CD14-positive monocyte (primary cell): ENCODE measurements around the gene NRM. TPM values are rescaled to one million over a fixed set of nuclear protein-coding genes. Genes with fewer than 3 reads are reported as not detected.

Experiments used
- DNase-seq, 3 donors: peaks; one replicate each; pipeline ENCODE4 v3.0.0-alpha.2; 2011 to 2022
- H2AFZ ChIP-seq: 2 replicates; pipeline ENCODE4 v1.6.0; 2012; ENCODE audit warnings: mild to moderate bottlenecking, low read depth, low read length, inconsistent platforms; ENCODE audit not compliant: insufficient read depth, poor library complexity, severe bottlenecking
- H3K27ac ChIP-seq, 2 donors: 1 replicate in 1 of 2; 2 replicates in 1 of 2; pipeline ENCODE4 v1.5.1; 2012 to 2013; ENCODE audit warnings: low read length in 2 of 2, control low read depth in 1 of 2, inconsistent platforms in 1 of 2, low read depth in 1 of 2, mild to moderate bottlenecking in 1 of 2
- H3K27me3 ChIP-seq, 2 donors: one replicate each; pipeline versions ENCODE4 v1.6.0 to v1.6.1; 2011 to 2013; ENCODE audit warnings: low read length in 2 of 2; ENCODE audit not compliant: control insufficient read depth in 2 of 2, insufficient read depth in 2 of 2
- H3K36me3 ChIP-seq, 2 donors: replicated peaks in 1 of 2; 1 replicate in 1 of 2; 2 replicates in 1 of 2; pipeline versions ENCODE4 v1.5.1 to v1.6.1; 2012 to 2013; ENCODE audit warnings: low read length in 2 of 2, control low read depth in 1 of 2, inconsistent platforms in 1 of 2, mild to moderate bottlenecking in 1 of 2; ENCODE audit not compliant: insufficient read depth in 2 of 2, control insufficient read depth in 1 of 2
- H3K4me1 ChIP-seq, 2 donors: 1 replicate in 1 of 2; 2 replicates in 1 of 2; pipeline versions ENCODE4 v1.5.1 to v1.6.1; 2012 to 2013; ENCODE audit warnings: low read length in 2 of 2, control low read depth in 1 of 2, inconsistent platforms in 1 of 2, mild to moderate bottlenecking in 1 of 2, moderate library complexity in 1 of 2; ENCODE audit not compliant: insufficient read depth in 2 of 2, control insufficient read depth in 1 of 2
- H3K4me2 ChIP-seq: replicated peaks from 2 replicates; pipeline ENCODE3; 2012; ENCODE audit warnings: low read length, moderate library complexity, mild to moderate bottlenecking; ENCODE audit not compliant: poor library complexity, severe bottlenecking; ENCODE audit errors: extremely low read depth
- H3K4me3 ChIP-seq, 3 experiments: fragments of 200-600 bp in 1 of 3; sonication (generic) in 1 of 3; replicated peaks in 1 of 3; 1 replicate in 2 of 3; 2 replicates in 1 of 3; pipeline ENCODE4 v1.5.1; 2011 to 2013; ENCODE audit warnings: low read length in 3 of 3, mild to moderate bottlenecking in 3 of 3, control low read depth in 2 of 3, low read depth in 2 of 3, inconsistent platforms in 1 of 3, moderate library complexity in 1 of 3
- H3K79me2 ChIP-seq: 2 replicates; pipeline ENCODE4 v1.6.0; 2012; ENCODE audit warnings: mild to moderate bottlenecking, control low read depth, inconsistent platforms, low read length, moderate library complexity; ENCODE audit not compliant: insufficient read depth
- H3K9ac ChIP-seq: 2 replicates; pipeline ENCODE4 v1.6.0; 2017; ENCODE audit warnings: low read length, mild to moderate bottlenecking; ENCODE audit not compliant: insufficient read depth, poor library complexity, severe bottlenecking
- H3K9me3 ChIP-seq, 2 donors: replicated peaks in 1 of 2; 1 replicate in 1 of 2; 2 replicates in 1 of 2; pipeline versions ENCODE4 v1.5.1 to v1.6.1; 2012 to 2013; ENCODE audit warnings: low read length in 2 of 2, control low read depth in 1 of 2; ENCODE audit not compliant: control insufficient read depth in 1 of 2, insufficient read depth in 1 of 2
- H4K20me1 ChIP-seq: 2 replicates; pipeline ENCODE4 v1.6.0; 2012; ENCODE audit warnings: mild to moderate bottlenecking, low read length, control low read depth, moderate library complexity; ENCODE audit not compliant: insufficient read depth
- H3K27ac Mint-ChIP-seq, 7 donors: one replicate each; pipeline ENCODE4 v1.8.0; 2020; ENCODE audit warnings: mild to moderate bottlenecking in 7 of 7, mixed read lengths in 7 of 7, moderate library complexity in 6 of 7, inconsistent platforms in 2 of 7
- H3K27me3 Mint-ChIP-seq, 3 donors: one replicate each; pipeline ENCODE4 v1.8.0; 2021 to 2022; ENCODE audit warnings: low read depth in 3 of 3, mild to moderate bottlenecking in 3 of 3, mixed read lengths in 3 of 3, moderate library complexity in 3 of 3, inconsistent platforms in 1 of 3
- H3K36me3 Mint-ChIP-seq, 2 donors: one replicate each; pipeline ENCODE4 v1.8.0; 2020; ENCODE audit warnings: mixed read lengths in 2 of 2, inconsistent platforms in 1 of 2, mild to moderate bottlenecking in 1 of 2
- H3K4me1 Mint-ChIP-seq: one replicate; pipeline ENCODE4 v1.8.0; 2020; ENCODE audit warnings: mild to moderate bottlenecking, mixed read lengths
- H3K4me3 Mint-ChIP-seq, 2 donors: one replicate each; pipeline ENCODE4 v1.8.0; 2020; ENCODE audit warnings: mild to moderate bottlenecking in 2 of 2, mixed read lengths in 2 of 2, moderate library complexity in 1 of 2
- H3K9me3 Mint-ChIP-seq, 7 donors: one replicate each; pipeline ENCODE4 v1.8.0; 2020 to 2022; ENCODE audit warnings: mixed read lengths in 7 of 7, mild to moderate bottlenecking in 6 of 7, moderate library complexity in 6 of 7, inconsistent platforms in 2 of 7
- WGBS: methylation state at CpG from one replicate; pipeline ENCODE4 v1.1.5; 2013; ENCODE audit warnings: missing lambda C conversion rate; ENCODE audit not compliant: insufficient coverage; 5-methylcytosine and 5-hydroxymethylcytosine counted together
- intact Hi-C, 2 donors: fragments of 100-400 bp; cut with micrococcal nuclease; formaldehyde crosslinking; loops; one replicate each; pipeline versions ENCODE4 v1.15.0 to v1.15.1; 2023
- polyA plus RNA-seq, 3 donors: library from polyadenylated mRNA; depleted of rRNA in 1 of 3; unstranded in 2 of 3; stranded (reverse) in 1 of 3; fragments of 300-500 nt in 2 of 3; fragments of >200 nt in 1 of 3; fragmentation: Illumina TruSeq in 2 of 3; gene quantifications; 1 replicate in 2 of 3; 2 replicates in 1 of 3; pipeline ENCODE4 v1.2.3, GENCODE V29; 2012 to 2021
- TF ChIP-seq, protein P1 (sequence below): fragments of 200-600 bp; IDR thresholded peaks from one replicate; pipeline ENCODE4 v1.8.0; 2022; ENCODE audit warnings: antibody characterized with exemption, mild to moderate bottlenecking

The NRM gene
- polyA plus RNA-seq, 3 donors: 25.9 to 36.0 (median 35.0) TPM

DNA sequence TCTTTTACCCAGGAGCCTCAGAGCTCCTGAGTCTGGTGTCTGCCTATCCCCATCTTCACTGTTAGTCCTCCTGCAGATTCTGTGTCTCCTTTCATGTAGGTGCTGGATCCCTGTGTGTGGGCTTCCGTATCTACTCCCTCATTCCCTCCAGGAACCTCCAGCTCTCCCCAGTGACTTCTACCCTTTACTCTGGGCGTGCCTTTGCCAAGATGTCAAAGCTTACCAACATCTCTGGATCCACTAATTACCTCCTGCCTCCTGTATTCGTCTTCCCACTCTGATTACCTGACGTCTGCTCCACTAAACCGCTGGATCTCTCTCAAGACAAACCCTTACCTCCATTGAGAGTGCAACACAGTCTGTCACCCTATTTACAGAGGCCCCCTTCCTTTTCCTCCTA lies 46.0 kb downstream of the NRM start:
- H3K36me3 Mint-ChIP-seq: peaks cover 22 to 24% of the 10 kb centered on the region in 2 donors
- Histone ChIP-seq H3K4me3 (peak overlapping the region in 1 of 3 experiments; percentile 11), H3K27ac (peak overlapping the region; percentile 5 to 39), H3K4me2 (peak overlapping the region; percentile 33), H3K9me3 (no peaks in the 10 kb centered on the region), H4K20me1 (peaks cover 20% of the 10 kb centered on the region), H3K36me3 (peaks cover 3 to 24% of the 10 kb centered on the region in 2 donors), H3K4me1 (peaks cover 43 to 52% of the 10 kb centered on the region in 2 donors), H3K9ac (no peak overlapping the region), H3K79me2 (peaks cover 38% of the 10 kb centered on the region), H3K27me3 (no peaks in the 10 kb centered on the region), H2AFZ (peak overlapping the region; percentile 7)
- 54% methylated on average over 5 of the region's 5 CpGs for WGBS
- TF ChIP-seq, protein P1, sequence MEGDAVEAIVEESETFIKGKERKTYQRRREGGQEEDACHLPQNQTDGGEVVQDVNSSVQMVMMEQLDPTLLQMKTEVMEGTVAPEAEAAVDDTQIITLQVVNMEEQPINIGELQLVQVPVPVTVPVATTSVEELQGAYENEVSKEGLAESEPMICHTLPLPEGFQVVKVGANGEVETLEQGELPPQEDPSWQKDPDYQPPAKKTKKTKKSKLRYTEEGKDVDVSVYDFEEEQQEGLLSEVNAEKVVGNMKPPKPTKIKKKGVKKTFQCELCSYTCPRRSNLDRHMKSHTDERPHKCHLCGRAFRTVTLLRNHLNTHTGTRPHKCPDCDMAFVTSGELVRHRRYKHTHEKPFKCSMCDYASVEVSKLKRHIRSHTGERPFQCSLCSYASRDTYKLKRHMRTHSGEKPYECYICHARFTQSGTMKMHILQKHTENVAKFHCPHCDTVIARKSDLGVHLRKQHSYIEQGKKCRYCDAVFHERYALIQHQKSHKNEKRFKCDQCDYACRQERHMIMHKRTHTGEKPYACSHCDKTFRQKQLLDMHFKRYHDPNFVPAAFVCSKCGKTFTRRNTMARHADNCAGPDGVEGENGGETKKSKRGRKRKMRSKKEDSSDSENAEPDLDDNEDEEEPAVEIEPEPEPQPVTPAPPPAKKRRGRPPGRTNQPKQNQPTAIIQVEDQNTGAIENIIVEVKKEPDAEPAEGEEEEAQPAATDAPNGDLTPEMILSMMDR: no peak
- H3K4me3 Mint-ChIP-seq: peak overlapping the region; percentile 14 to 61
- H3K9me3 Mint-ChIP-seq: no peaks in the 10 kb centered on the region
- intact Hi-C loops: no loop called here
- peak overlapping the region; percentile 3 to 86 (median 73) for H3K27ac Mint-ChIP-seq
- H3K4me1 Mint-ChIP-seq: peaks cover 51% of the 10 kb centered on the region
- peaks cover 0 to 1% (median 0%) of the 10 kb centered on the region in 3 donors for H3K27me3 Mint-ChIP-seq
- DNase-seq: peak in 2 of 3 donors; percentile 21 to 33

DNA sequence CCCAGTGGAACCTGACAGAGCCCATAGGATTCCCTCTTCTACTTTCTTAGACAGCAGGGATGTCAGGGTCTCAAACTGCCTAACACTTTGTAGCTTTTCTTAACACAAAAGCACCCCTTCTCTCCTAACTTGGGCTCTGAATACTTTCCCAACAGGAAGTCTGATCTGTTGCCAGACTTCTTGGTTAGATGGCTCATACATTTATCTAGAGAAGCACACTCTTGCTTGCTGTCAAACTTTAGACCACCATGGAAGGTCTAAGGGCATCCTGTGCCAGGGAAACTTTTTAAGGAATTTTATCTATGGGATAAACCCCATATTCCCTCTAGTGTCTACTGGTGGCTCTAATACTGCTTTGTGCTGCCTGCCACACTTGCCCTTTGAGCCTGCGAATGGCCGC lies 47.1 kb downstream of the NRM start:
- H3K4me1 ChIP-seq: peaks cover 43 to 52% of the 10 kb centered on the region in 2 donors
- no peak overlapping the region for H3K9ac ChIP-seq
- H3K9me3 ChIP-seq: no peaks in the 10 kb centered on the region
- H3K79me2 ChIP-seq: peaks cover 29% of the 10 kb centered on the region
- no peak overlapping the region for H3K4me3 ChIP-seq
- H3K4me1 Mint-ChIP-seq: peaks cover 51% of the 10 kb centered on the region
- WGBS: no CpG with 5 or more reads among the region's 2 CpGs
- no peak for DNase-seq
- H3K27ac Mint-ChIP-seq: peak overlapping the region in 1 of 7 donors; percentile 65
- H3K36me3 Mint-ChIP-seq: peaks cover 24 to 28% of the 10 kb centered on the region in 2 donors
- H3K4me3 Mint-ChIP-seq: no peak overlapping the region
- peaks cover 16% of the 10 kb centered on the region for H4K20me1 ChIP-seq
- H3K9me3 Mint-ChIP-seq: no peaks in the 10 kb centered on the region
- H3K27me3 Mint-ChIP-seq: peaks cover 0 to 1% (median 0%) of the 10 kb centered on the region in 3 donors
- no peak overlapping the region for H3K4me2 ChIP-seq
- H3K36me3 ChIP-seq: peaks cover 4 to 23% of the 10 kb centered on the region in 2 donors
- TF ChIP-seq, protein P1: no peak
- no peaks in the 10 kb centered on the region for H3K27me3 ChIP-seq
- peak overlapping the region in 1 of 2 donors; percentile 12 for H3K27ac ChIP-seq
- intact Hi-C loops: no loop called here
- no peak overlapping the region for H2AFZ ChIP-seq
